ENCODE data around the gene JMY.

DNA sequence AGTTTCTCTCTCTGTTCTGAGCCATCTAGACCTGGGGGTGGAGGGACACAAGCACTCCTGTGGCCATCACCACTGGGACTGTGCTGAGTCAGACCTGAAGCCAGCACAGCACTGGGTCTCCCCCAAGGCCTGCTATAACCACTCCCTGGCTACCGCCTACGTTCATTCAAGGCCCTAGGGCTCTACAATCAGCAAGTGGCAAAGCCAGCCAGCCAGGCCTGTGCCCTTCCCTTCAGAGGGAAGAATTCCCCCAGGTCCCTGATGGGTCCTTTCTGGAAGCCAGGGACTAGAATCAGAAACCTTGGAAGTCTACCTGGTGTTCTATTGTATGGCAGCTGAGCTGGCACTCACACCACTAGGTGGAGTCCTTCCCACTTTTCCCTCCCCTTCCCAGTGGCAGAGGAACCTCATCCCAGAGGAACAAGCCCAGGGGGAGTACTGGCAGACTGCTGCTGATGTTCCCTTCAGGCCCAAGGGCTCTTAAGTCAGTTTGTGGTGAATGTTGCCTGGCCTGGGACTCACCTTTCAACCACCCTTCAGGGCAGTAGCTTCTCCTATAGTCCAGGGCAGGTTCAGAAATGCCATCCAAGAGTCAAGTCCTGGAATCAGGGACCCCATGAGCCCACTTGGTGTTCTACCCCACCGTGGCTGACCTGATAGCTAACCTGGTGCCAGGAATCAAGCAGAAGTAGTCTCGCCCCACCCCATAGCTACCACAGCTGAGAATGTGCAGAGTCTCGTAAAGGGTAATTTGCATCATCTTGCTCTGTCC is 20.0 kb downstream of the JMY start:
- TF ChIP-seq FOXK2 (IDR thresholded peaks at IDR 0.05) (no peak), ARNT (IDR thresholded peaks at IDR 0.05) (no peak), CTBP1 (IDR thresholded peaks at IDR 0.05; ENCODE audit: borderline replicate concordance) (no peak), SUZ12 (IDR thresholded peaks at IDR 0.05) (no peak), BHLHE40 (IDR thresholded peaks at IDR 0.05; ENCODE audit: borderline replicate concordance) (no peak), ZNF384 (IDR thresholded peaks at IDR 0.05) (no peak), SP1 (IDR thresholded peaks at IDR 0.05) (no peak), TARDBP (IDR thresholded peaks at IDR 0.05) (no peak), NFRKB (IDR thresholded peaks at IDR 0.05) (no peak), FOXM1 (IDR thresholded peaks at IDR 0.05; ENCODE audit: borderline replicate concordance) (no peak), L3MBTL2 (conservative IDR thresholded peaks at IDR 0.05) (no peak), FOXA1 (IDR thresholded peaks at IDR 0.05) (no peak), HDGF (IDR thresholded peaks at IDR 0.05; ENCODE audit: borderline replicate concordance) (no peak)
- TF ChIP-seq, protein P1, sequence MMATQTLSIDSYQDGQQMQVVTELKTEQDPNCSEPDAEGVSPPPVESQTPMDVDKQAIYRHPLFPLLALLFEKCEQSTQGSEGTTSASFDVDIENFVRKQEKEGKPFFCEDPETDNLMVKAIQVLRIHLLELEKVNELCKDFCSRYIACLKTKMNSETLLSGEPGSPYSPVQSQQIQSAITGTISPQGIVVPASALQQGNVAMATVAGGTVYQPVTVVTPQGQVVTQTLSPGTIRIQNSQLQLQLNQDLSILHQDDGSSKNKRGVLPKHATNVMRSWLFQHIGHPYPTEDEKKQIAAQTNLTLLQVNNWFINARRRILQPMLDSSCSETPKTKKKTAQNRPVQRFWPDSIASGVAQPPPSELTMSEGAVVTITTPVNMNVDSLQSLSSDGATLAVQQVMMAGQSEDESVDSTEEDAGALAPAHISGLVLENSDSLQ (IDR thresholded peaks at IDR 0.05) = no peak
